Endothelial cell of umbilical vein (primary cell): ENCODE data around the gene RCAN1. TPM values are rescaled to one million over a fixed set of nuclear protein-coding genes. Genes with fewer than 3 reads are reported as not detected.

ENCODE experiments used
- BruUV-seq: library from RNA; stranded (reverse); fragments of 400-500 nt; replicated peaks from 2 replicates; lab custom pipeline; 2021; lab: Mats Ljungman, UMichigan
- CTCF ChIA-PET: fragments of 300-600, 350-600 bp; sonication (Branson Sonifier 250); formaldehyde crosslinking; loops from one replicate; lab custom pipeline; 2021; ENCODE audit warnings: antibody characterized with exemption, inconsistent platforms; lab: Charles Lee
- POLR2A ChIA-PET: fragments of 300-600, 350-600 bp; sonication (Branson Sonifier 250); formaldehyde crosslinking; loops from one replicate; lab custom pipeline; 2021; ENCODE audit warnings: antibody characterized with exemption, inconsistent platforms; lab: Charles Lee
- DNase-seq: peaks from one replicate; pipeline ENCODE4 v3.0.0-alpha.2; 2011; ENCODE audit warnings: low read depth, low spot score
- FAIRE-seq: peaks from 2 replicates; lab custom pipeline; 2011; peaks lifted over from hg19 to GRCh38; lab: Jason Lieb, UNC
- H2AFZ ChIP-seq: 2 replicates; pipeline ENCODE4 v1.6.0; 2012; ENCODE audit warnings: low read depth, low read length, control low read depth, inconsistent platforms
- H3K27ac ChIP-seq: 2 replicates; pipeline ENCODE4 v1.5.1; 2011; ENCODE audit warnings: low read depth, mild to moderate bottlenecking, control low read depth, low read length, moderate library complexity; ENCODE audit not compliant: insufficient read depth
- H3K27me3 ChIP-seq, 2 experiments: 2 replicates each; pipeline versions ENCODE4 v1.6.0 to v1.6.1; 2011; ENCODE audit warnings: low read length in 2 of 2, mixed read lengths in 1 of 2; ENCODE audit not compliant: control insufficient read depth in 2 of 2, insufficient read depth in 2 of 2
- H3K36me3 ChIP-seq, 2 experiments: 2 replicates in 1 of 2; 3 replicates in 1 of 2; pipeline ENCODE4 v1.5.1; 2011; ENCODE audit warnings: low read length in 2 of 2, mild to moderate bottlenecking in 1 of 2, moderate library complexity in 1 of 2; ENCODE audit not compliant: control insufficient read depth in 2 of 2, insufficient read depth in 2 of 2; ENCODE audit errors: extremely low read depth in 1 of 2
- H3K4me1 ChIP-seq: 3 replicates; pipeline ENCODE4 v1.5.1; 2011; ENCODE audit warnings: mild to moderate bottlenecking, low read length; ENCODE audit not compliant: control insufficient read depth, insufficient read depth; ENCODE audit errors: extremely low read depth
- H3K4me2 ChIP-seq: 2 replicates; pipeline ENCODE4 v1.6.1; 2011; ENCODE audit warnings: low read length, control low read depth, mixed read lengths; ENCODE audit not compliant: insufficient read depth
- H3K4me3 ChIP-seq, 3 experiments: fragments of 200-600 bp in 1 of 3; sonication (generic), shearing (Covaris generic) in 1 of 3; replicated peaks in 1 of 3; 2 replicates each; pipeline ENCODE4 v1.5.1; 2011 to 2016; ENCODE audit warnings: control low read depth in 3 of 3, low read length in 3 of 3, mild to moderate bottlenecking in 2 of 3, inconsistent platforms in 1 of 3, low read depth in 1 of 3, moderate library complexity in 1 of 3; ENCODE audit not compliant: insufficient read depth in 1 of 3
- H3K79me2 ChIP-seq: 2 replicates; pipeline ENCODE4 v1.6.0; 2012; ENCODE audit warnings: low read length, inconsistent platforms; ENCODE audit not compliant: control insufficient read depth, insufficient read depth
- H3K9ac ChIP-seq: replicated peaks from 2 replicates; pipeline ENCODE3; 2011; ENCODE audit warnings: low read length, control low read depth; ENCODE audit not compliant: insufficient read depth; ENCODE audit errors: extremely low read depth
- H3K9me1 ChIP-seq: replicated peaks from 3 replicates; pipeline ENCODE4 v1.6.0; 2011; ENCODE audit warnings: mild to moderate bottlenecking, low read length; ENCODE audit not compliant: control insufficient read depth, insufficient read depth; ENCODE audit errors: extremely low read depth
- H3K9me3 ChIP-seq: replicated peaks from 2 replicates; pipeline ENCODE4 v1.5.1; 2012; ENCODE audit warnings: low read length, inconsistent platforms; ENCODE audit not compliant: control insufficient read depth, insufficient read depth
- H4K20me1 ChIP-seq: replicated peaks from 2 replicates; pipeline ENCODE3; 2011; ENCODE audit warnings: mild to moderate bottlenecking, low read length; ENCODE audit not compliant: control insufficient read depth, insufficient read depth; ENCODE audit errors: extremely low read depth
- CTCF ChIP-seq, 2 donors: IDR thresholded peaks; 1 replicate in 1 of 2; 2 replicates in 1 of 2; pipeline ENCODE4 v1.5.1; 2011; ENCODE audit warnings: low read length in 2 of 2, mild to moderate bottlenecking in 2 of 2, moderate library complexity in 2 of 2, control low read depth in 1 of 2, inconsistent platforms in 1 of 2, low read depth in 1 of 2; ENCODE audit not compliant: insufficient read depth in 1 of 2; ENCODE audit errors: extremely low read depth in 1 of 2
- EZH2 ChIP-seq: IDR thresholded peaks from 2 replicates; pipeline ENCODE4 v1.6.1; 2012; ENCODE audit warnings: borderline replicate concordance, low read depth, mild to moderate bottlenecking, moderate library complexity, low read length, inconsistent platforms; ENCODE audit not compliant: severe bottlenecking
- FOS ChIP-seq: IDR thresholded peaks from 2 replicates; pipeline ENCODE4 v1.6.1; 2011; ENCODE audit warnings: mild to moderate bottlenecking, low read length, moderate library complexity, borderline replicate concordance; ENCODE audit not compliant: insufficient read depth
- GATA2 ChIP-seq: IDR thresholded peaks from 2 replicates; pipeline ENCODE4 v1.7.0; 2011; ENCODE audit warnings: low read depth, mild to moderate bottlenecking, moderate library complexity, mixed read lengths, low read length; ENCODE audit not compliant: insufficient read length, insufficient read depth
- JUN ChIP-seq: IDR thresholded peaks from 2 replicates; pipeline ENCODE4 v1.6.1; 2011; ENCODE audit warnings: borderline replicate concordance, low read depth; ENCODE audit not compliant: insufficient read length, insufficient read depth
- MYC ChIP-seq: IDR thresholded peaks from one replicate; pipeline ENCODE4 v1.6.1; 2011; ENCODE audit warnings: mild to moderate bottlenecking, low read depth, low read length
- POLR2A ChIP-seq: IDR thresholded peaks from 2 replicates; pipeline ENCODE4 v1.6.1; 2012; ENCODE audit warnings: low read depth, mild to moderate bottlenecking, control low read depth, low read length
- POLR2AphosphoS5 ChIP-seq: IDR thresholded peaks from 2 replicates; pipeline ENCODE4 v1.6.1; 2012; ENCODE audit warnings: low read depth, mild to moderate bottlenecking, control low read depth, low read length, moderate library complexity; ENCODE audit not compliant: insufficient read depth
- dilution Hi-C: fragments of 300-500 bp; cut with MboI; formaldehyde crosslinking; loops from one replicate; pipeline ENCODE4 v1.15.0; 2019; ENCODE audit warnings: low sequenced_read_pairs; ENCODE audit not compliant: extremely low pct_ligation_motif_present
- intact Hi-C: fragments of 100-400 bp; cut with micrococcal nuclease; formaldehyde crosslinking; loops from one replicate; pipeline ENCODE4 v1.10.0; 2022
- polyA plus RNA-seq, 4 experiments: library from polyadenylated mRNA; depleted of rRNA in 3 of 4; stranded (reverse) in 3 of 4; unstranded in 1 of 4; fragments of >200 nt; gene quantifications; 2 replicates each; pipeline versions ENCODE4 v1.2.1 to v1.2.3, GENCODE V29; 2011 to 2012; ENCODE audit warnings: missing spikeins in 1 of 4
- total RNA-seq: library from RNA; stranded (reverse); gene quantifications from 2 replicates; pipeline ENCODE4 v1.2.3, GENCODE V29; 2021
- TF ChIP-seq, protein P1 (sequence below): IDR thresholded peaks from 2 replicates; pipeline ENCODE4 v1.6.1; 2011; ENCODE audit not compliant: insufficient read depth, insufficient read length

RCAN1 gene
- total and polyA plus RNA-seq, 2 donors (not counting 3 experiments of a cell fraction or from before 2014, with no cell fraction given) = 9.7 to 16.5 TPM

- Histone ChIP-seq H3K4me2 (no peak overlapping the region), H3K27ac (no peak overlapping the region), H3K9me3 (no peaks in the 10 kb centered on the region), H3K4me3 (no peak overlapping the region), H3K9me1 (no peaks in the 10 kb centered on the region), H2AFZ (no peak overlapping the region), H3K9ac (no peak overlapping the region), H4K20me1 (no peaks in the 10 kb centered on the region), H3K27me3 (no peaks in the 10 kb centered on the region), H3K36me3 (peaks cover 0 to 6% of the 10 kb centered on the region in 2 experiments), H3K79me2 (no peaks in the 10 kb centered on the region), H3K4me1 (no peaks in the 10 kb centered on the region)
- no TSS peak for BruUV-seq
- ChIA-PET CTCF (interaction anchor here (0.9 to 10.6 kb wide), 2 partner anchors 70 to 94 kb away, joined by 3 to 394 read pairs; no protein-coding TSS in a partner anchor), POLR2A (no interaction called here)
- intact Hi-C loops (no loop called here), dilution Hi-C loops (no loop called here)
- TF ChIP-seq EZH2 (no peak), JUN (no peak), POLR2A (no peak), MYC (no peak), FOS (no peak), POLR2AphosphoS5 (no peak), GATA2 (no peak), CTCF (IDR thresholded peaks at IDR 0.05; ENCODE audit: extremely low read depth in 1 of 2, insufficient read depth in 1 of 2, low read depth in 1 of 2, low read length in 2 of 2) (no peak)
- TF ChIP-seq, protein P1, sequence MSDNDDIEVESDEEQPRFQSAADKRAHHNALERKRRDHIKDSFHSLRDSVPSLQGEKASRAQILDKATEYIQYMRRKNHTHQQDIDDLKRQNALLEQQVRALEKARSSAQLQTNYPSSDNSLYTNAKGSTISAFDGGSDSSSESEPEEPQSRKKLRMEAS = no peak
- DNase-seq (no peak), FAIRE-seq (no peak)
These were observed 101.7 kb downstream of the RCAN1 start for GRCh38 chr21:34513129-34513675.
